ENCODE measurements around the gene ZNF701.

- TF ChIP-seq PBX3 (IDR thresholded peaks at IDR 0.05) (no peak), CHD2 (IDR thresholded peaks at IDR 0.05; ENCODE audit: low read length, partially characterized antibody) (no peak)
Observed at GRCh38 chr19:52557231-52557995, 12.7 kb upstream of the ZNF701 start.

All from SK-N-SH (cell line).